Liver (tissue), 9 donors: ENCODE measurements around the gene PPP3CB. TPM values are rescaled to one million over a fixed set of nuclear protein-coding genes. Genes with fewer than 3 reads are reported as not detected.

Experiments
- DNase-seq: peaks from one replicate; pipeline ENCODE4 v3.0.0-alpha.2; 2017; ENCODE audit warnings: low spot score
- H3K27ac ChIP-seq, 2 donors: one replicate each; pipeline ENCODE4 v1.7.0; 2013; ENCODE audit warnings: inconsistent platforms in 2 of 2, low read length in 2 of 2, control low read depth in 1 of 2, low read depth in 1 of 2, mild to moderate bottlenecking in 1 of 2
- H3K27me3 ChIP-seq, 4 donors: one replicate each; pipeline versions ENCODE4 v1.6.1 to v1.7.0; 2013; ENCODE audit warnings: low read length in 3 of 4, inconsistent platforms in 1 of 4, mild to moderate bottlenecking in 1 of 4, moderate library complexity in 1 of 4; ENCODE audit not compliant: control insufficient read depth in 4 of 4, insufficient read depth in 4 of 4
- H3K36me3 ChIP-seq, 4 donors: one replicate each; pipeline versions ENCODE4 v1.6.1 to v1.7.0; 2013; ENCODE audit warnings: low read length in 3 of 4, mild to moderate bottlenecking in 3 of 4, low read depth in 1 of 4, moderate library complexity in 1 of 4; ENCODE audit not compliant: control insufficient read depth in 4 of 4, insufficient read depth in 3 of 4
- H3K4me1 ChIP-seq, 4 donors: one replicate each; pipeline versions ENCODE4 v1.6.1 to v1.7.0; 2013; ENCODE audit warnings: low read length in 3 of 4, mild to moderate bottlenecking in 3 of 4, moderate library complexity in 1 of 4; ENCODE audit not compliant: control insufficient read depth in 4 of 4, insufficient read depth in 4 of 4
- H3K4me3 ChIP-seq, 3 donors: one replicate each; pipeline versions ENCODE4 v1.6.1 to v1.7.0; 2013; ENCODE audit warnings: low read length in 3 of 3, control low read depth in 1 of 3, low read depth in 1 of 3, mild to moderate bottlenecking in 1 of 3
- H3K9ac ChIP-seq, 2 donors: one replicate each; pipeline ENCODE4 v1.7.0; 2013; ENCODE audit warnings: low read length in 2 of 2, mild to moderate bottlenecking in 2 of 2, moderate library complexity in 2 of 2, control low read depth in 1 of 2, low read depth in 1 of 2
- H3K9me3 ChIP-seq, 4 donors: one replicate each; pipeline versions ENCODE4 v1.6.1 to v1.7.0; 2013; ENCODE audit warnings: low read length in 3 of 4; ENCODE audit not compliant: control insufficient read depth in 4 of 4
- ATF3 ChIP-seq: IDR thresholded peaks from 2 replicates; pipeline ENCODE4 v1.6.1; 2016; ENCODE audit warnings: antibody characterized with exemption
- CTCF ChIP-seq: fragments of 150-350 bp; IDR thresholded peaks from 2 replicates; pipeline ENCODE4 v1.5.1; 2017; ENCODE audit warnings: improper control_type of control experiment, low read depth, low read length; ENCODE audit not compliant: missing input control
- EGR1 ChIP-seq, 2 donors: IDR thresholded peaks; 2 replicates each; pipeline ENCODE4 v1.6.1; 2016 to 2018; ENCODE audit warnings: antibody characterized with exemption in 2 of 2, low read depth in 2 of 2
- FOXA1 ChIP-seq: IDR thresholded peaks from 2 replicates; pipeline ENCODE4 v1.6.1; 2016; ENCODE audit warnings: antibody characterized with exemption
- FOXA2 ChIP-seq: IDR thresholded peaks from 2 replicates; pipeline ENCODE4 v1.6.1; 2016; ENCODE audit warnings: antibody characterized with exemption
- GABPA ChIP-seq, 2 donors: IDR thresholded peaks in 1 of 2; conservative IDR thresholded peaks in 1 of 2; 2 replicates each; pipeline ENCODE4 v1.6.1; 2016; ENCODE audit warnings: antibody characterized with exemption in 2 of 2, mild to moderate bottlenecking in 1 of 2, moderate library complexity in 1 of 2
- HNF4A ChIP-seq, 2 donors: conservative IDR thresholded peaks; 2 replicates each; pipeline ENCODE4 v1.6.1; 2016; ENCODE audit warnings: antibody characterized with exemption in 2 of 2, mild to moderate bottlenecking in 2 of 2
- HNF4G ChIP-seq: IDR thresholded peaks from 2 replicates; pipeline ENCODE4 v1.6.1; 2016; ENCODE audit warnings: antibody characterized with exemption
- JUND ChIP-seq, 2 donors: IDR thresholded peaks; 2 replicates each; pipeline ENCODE4 v1.6.1; 2016; ENCODE audit warnings: antibody characterized with exemption in 2 of 2
- MAX ChIP-seq: IDR thresholded peaks from 2 replicates; pipeline ENCODE4 v1.6.1; 2016; ENCODE audit warnings: antibody characterized with exemption
- NR2F2 ChIP-seq: IDR thresholded peaks from 2 replicates; pipeline ENCODE4 v1.6.1; 2016; ENCODE audit warnings: antibody characterized with exemption
- RAD21 ChIP-seq, 2 donors: IDR thresholded peaks; 2 replicates each; pipeline ENCODE4 v1.6.1; 2016; ENCODE audit warnings: antibody characterized with exemption in 2 of 2, mild to moderate bottlenecking in 2 of 2
- REST ChIP-seq: IDR thresholded peaks from 2 replicates; pipeline ENCODE4 v1.6.1; 2016; ENCODE audit warnings: antibody characterized with exemption, mild to moderate bottlenecking
- RXRA ChIP-seq, 2 donors: IDR thresholded peaks; 2 replicates each; pipeline ENCODE4 v1.6.1; 2017 to 2018; ENCODE audit warnings: antibody characterized with exemption in 2 of 2, mild to moderate bottlenecking in 1 of 2
- SP1 ChIP-seq: IDR thresholded peaks from 2 replicates; pipeline ENCODE4 v1.6.1; 2018; ENCODE audit warnings: antibody characterized with exemption, mild to moderate bottlenecking
- TAF1 ChIP-seq: conservative IDR thresholded peaks from 2 replicates; pipeline ENCODE4 v1.6.1; 2016; ENCODE audit warnings: antibody characterized with exemption, mild to moderate bottlenecking
- YY1 ChIP-seq: IDR thresholded peaks from 2 replicates; pipeline ENCODE4 v1.6.1; 2016; ENCODE audit warnings: antibody characterized with exemption, mild to moderate bottlenecking
- WGBS: extraction: QIAGEN DNeasy Blood & Tissue Kit; methylation state at CpG from one replicate; pipeline ENCODE4 v1.1.7; 2013; 5-methylcytosine and 5-hydroxymethylcytosine counted together
- polyA plus RNA-seq, 2 donors: library from polyadenylated mRNA; stranded (reverse) in 1 of 2; unstranded in 1 of 2; fragments of 200-250 nt in 1 of 2; fragments of >200 nt in 1 of 2; fragmentation: Nextera tagmentation in 1 of 2; extraction: Ambion mirVana in 1 of 2; gene quantifications; one replicate each; pipeline versions ENCODE4 v1.2.1 to v1.2.3, GENCODE V29; 2013 to 2015
- total RNA-seq, 2 donors: library from RNA; depleted of rRNA; stranded (reverse); fragments of >200 nt; gene quantifications; one replicate each; pipeline ENCODE4 v1.2.3, GENCODE V29; 2014
- donor health status: healthy.
- donor health status: healthy.
- donor health status: healthy.
- donor health status: healthy.
- donor health status: healthy.

Gene PPP3CB
- total and polyA plus RNA-seq, 4 donors, result 5.7 to 22.4 (median 11.4) TPM

- TF ChIP-seq REST, result no peak
- TF ChIP-seq RXRA (IDR thresholded peaks at IDR 0.05), result no peak
- TF ChIP-seq JUND (IDR thresholded peaks at IDR 0.05), result no peak
- TF ChIP-seq TAF1, result no peak
- TF ChIP-seq EGR1 (IDR thresholded peaks at IDR 0.05; ENCODE audit: low read depth in 2 of 2), result no peak
- no peak for TF ChIP-seq HNF4G
These were observed 33.4 kb upstream of the PPP3CB start (continued) for GRCh38 chr10:73529089-73529832.

GRCh38 chr10:73522263-73522662, 26.4 kb upstream of the PPP3CB start:
- peaks cover 0 to 6% (median 2%) of the 10 kb centered on the region in 4 donors for H3K36me3 ChIP-seq
- no peaks in the 10 kb centered on the region for H3K9me3 ChIP-seq
- H3K9ac ChIP-seq, result no peak overlapping the region
- H3K4me1 ChIP-seq, result no peaks in the 10 kb centered on the region
- TF ChIP-seq HNF4G (no peak), YY1 (no peak), TAF1 (no peak), RXRA (IDR thresholded peaks at IDR 0.05) (no peak), ATF3 (no peak), JUND (IDR thresholded peaks at IDR 0.05) (no peak), RAD21 (IDR thresholded peaks at IDR 0.05) (no peak), HNF4A (conservative IDR thresholded peaks at IDR 0.05) (no peak), EGR1 (IDR thresholded peaks at IDR 0.05; ENCODE audit: low read depth in 2 of 2) (no peak), NR2F2 (no peak), CTCF (no peak), SP1 (no peak), FOXA1 (no peak), MAX (no peak)
- no peak overlapping the region for H3K27ac ChIP-seq
- H3K4me3 ChIP-seq, result no peak overlapping the region
- WGBS, result 92% methylated on average over 1 of the region's 1 CpG
- no peaks in the 10 kb centered on the region for H3K27me3 ChIP-seq
- no peak for DNase-seq

GRCh38 chr10:73519336-73519735, 23.5 kb upstream of the PPP3CB start:
- Histone ChIP-seq H3K9me3 (no peaks in the 10 kb centered on the region), H3K27ac (no peak overlapping the region), H3K4me1 (no peaks in the 10 kb centered on the region), H3K9ac (no peak overlapping the region), H3K36me3 (peaks cover 0 to 6% (median 3%) of the 10 kb centered on the region in 4 donors), H3K4me3 (no peak overlapping the region), H3K27me3 (no peaks in the 10 kb centered on the region)
- no peak for DNase-seq
- WGBS, result 98% methylated on average over 3 of the region's 3 CpGs
- TF ChIP-seq FOXA2, result no peak
- no peak for TF ChIP-seq REST
- TF ChIP-seq FOXA1, result no peak
- no peak for TF ChIP-seq MAX
- TF ChIP-seq SP1, result no peak
- no peak for TF ChIP-seq GABPA (IDR thresholded peaks at IDR 0.05 in 1 of 2, conservative IDR thresholded peaks at IDR 0.05 in 1 of 2)
- TF ChIP-seq RXRA (IDR thresholded peaks at IDR 0.05), result no peak
- TF ChIP-seq EGR1 (IDR thresholded peaks at IDR 0.05; ENCODE audit: low read depth in 2 of 2), result no peak
- TF ChIP-seq HNF4A (conservative IDR thresholded peaks at IDR 0.05), result no peak
